Cardiac fibroblast (primary cell): Measurements from ENCODE around the gene ATG2A.

ENCODE experiments used
- DNase-seq, 2 donors: peaks; one replicate each; pipeline versions ENCODE4 v3.0.0 to v3.0.0-alpha.2; 2010; ENCODE audit warnings: low read depth in 2 of 2
- H3K4me3 ChIP-seq, 2 donors: replicated peaks in 1 of 2; 1 replicate in 1 of 2; 2 replicates in 1 of 2; pipeline ENCODE4 v1.5.1; 2011; ENCODE audit warnings: low read depth in 2 of 2, low read length in 2 of 2, mild to moderate bottlenecking in 2 of 2, moderate library complexity in 1 of 2
- TF ChIP-seq, protein P1 (sequence below): IDR thresholded peaks from one replicate; pipeline ENCODE4 v1.5.1; 2011; ENCODE audit warnings: low read depth, mild to moderate bottlenecking, low read length, inconsistent platforms

ATG2A gene

DNA sequence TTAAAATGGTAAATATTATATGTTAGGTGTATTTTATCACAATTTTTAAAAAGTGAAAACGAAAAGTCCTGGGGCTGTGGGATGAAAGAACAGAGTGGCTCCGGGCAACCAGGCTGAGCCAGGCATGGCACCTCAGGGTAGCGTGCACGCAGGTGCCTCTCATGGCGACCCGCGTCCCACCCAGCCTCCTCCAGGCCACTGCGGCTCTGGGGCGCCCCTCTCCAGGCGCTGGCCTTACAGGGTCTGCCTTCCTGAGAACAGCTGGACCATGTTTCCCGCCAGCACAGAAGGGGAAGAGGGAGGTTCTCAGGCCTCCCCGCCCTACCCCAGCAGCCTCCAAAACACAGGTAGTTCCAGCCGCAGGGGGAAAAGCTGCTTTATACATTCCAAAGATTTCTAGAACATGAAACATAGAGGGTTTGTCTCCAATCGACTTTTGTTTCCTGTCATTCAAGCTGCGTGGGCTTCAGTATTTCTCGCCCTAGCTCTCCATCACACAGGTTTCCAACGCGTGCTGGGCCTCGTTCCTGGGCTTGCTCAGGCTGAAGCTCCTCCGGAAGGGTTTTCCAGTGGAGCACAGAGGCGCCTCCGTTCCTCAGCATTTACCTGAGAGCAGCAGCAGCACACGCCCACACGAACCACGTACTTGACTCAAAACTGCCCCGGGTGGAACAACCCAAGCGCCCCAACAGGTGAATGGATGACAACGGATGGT is 49.1 kb downstream of the ATG2A start:
- TF ChIP-seq, protein P1, sequence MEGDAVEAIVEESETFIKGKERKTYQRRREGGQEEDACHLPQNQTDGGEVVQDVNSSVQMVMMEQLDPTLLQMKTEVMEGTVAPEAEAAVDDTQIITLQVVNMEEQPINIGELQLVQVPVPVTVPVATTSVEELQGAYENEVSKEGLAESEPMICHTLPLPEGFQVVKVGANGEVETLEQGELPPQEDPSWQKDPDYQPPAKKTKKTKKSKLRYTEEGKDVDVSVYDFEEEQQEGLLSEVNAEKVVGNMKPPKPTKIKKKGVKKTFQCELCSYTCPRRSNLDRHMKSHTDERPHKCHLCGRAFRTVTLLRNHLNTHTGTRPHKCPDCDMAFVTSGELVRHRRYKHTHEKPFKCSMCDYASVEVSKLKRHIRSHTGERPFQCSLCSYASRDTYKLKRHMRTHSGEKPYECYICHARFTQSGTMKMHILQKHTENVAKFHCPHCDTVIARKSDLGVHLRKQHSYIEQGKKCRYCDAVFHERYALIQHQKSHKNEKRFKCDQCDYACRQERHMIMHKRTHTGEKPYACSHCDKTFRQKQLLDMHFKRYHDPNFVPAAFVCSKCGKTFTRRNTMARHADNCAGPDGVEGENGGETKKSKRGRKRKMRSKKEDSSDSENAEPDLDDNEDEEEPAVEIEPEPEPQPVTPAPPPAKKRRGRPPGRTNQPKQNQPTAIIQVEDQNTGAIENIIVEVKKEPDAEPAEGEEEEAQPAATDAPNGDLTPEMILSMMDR: no peak
- H3K4me3 ChIP-seq: no peak overlapping the region
- peak in 1 of 2 donors; percentile 42 for DNase-seq

DNA sequence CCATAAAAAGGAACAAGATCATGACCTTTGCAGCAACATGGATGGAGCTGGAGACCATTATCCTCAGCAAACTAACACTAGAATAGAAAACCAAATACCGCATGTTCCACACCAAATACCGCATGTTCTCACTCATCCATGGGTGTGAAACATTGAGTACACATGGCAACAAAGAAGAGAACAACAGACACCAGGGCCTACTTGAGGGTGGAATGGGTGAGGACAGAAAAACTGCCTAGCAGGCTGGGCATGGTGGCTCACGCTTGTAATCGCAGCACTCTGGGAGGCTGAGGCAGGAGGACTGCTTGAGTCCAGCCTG is 50.9 kb downstream of the ATG2A start:
- H3K4me3 ChIP-seq: no peak overlapping the region
- DNase-seq: no peak
- TF ChIP-seq, protein P1: no peak

DNA sequence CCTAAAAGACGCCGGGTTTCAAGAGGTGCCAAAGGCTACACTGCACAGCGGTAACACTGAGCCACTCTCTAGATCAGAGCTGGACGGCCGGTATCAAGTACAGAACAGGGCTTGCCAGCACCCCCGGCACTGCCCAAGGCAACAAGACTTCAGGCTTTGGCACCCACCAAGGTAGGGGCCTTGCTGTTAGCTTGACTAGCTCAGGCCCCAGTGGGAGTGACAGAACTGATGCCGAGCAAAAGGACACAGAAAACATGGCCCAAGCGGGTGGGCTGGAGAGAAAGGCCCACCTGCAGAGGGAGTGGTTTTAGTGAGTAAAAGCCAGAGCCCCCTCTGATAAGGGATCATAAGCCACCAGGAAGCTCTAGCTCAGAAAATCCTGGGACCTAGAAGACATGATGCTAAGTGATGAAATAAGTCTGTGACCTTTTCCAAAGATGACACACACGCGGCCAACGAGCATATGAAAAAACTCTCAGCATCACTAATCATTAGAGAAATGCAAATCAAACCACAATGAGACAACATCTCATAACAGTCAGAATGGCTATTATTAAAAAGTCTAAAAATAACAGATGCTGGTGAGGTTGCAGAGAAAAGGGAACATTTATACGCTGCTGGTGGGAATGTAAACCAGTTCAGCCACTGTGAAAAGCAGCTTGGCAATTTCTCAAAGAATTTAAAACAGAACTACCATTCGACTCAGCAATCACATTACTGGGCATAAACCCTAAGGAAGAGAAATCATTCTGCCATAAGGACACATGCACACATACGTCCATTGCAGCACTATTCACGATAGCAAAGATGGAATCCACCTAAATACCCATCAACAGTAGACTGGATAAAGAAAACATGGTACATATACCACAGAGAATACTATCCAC is 51.5 kb downstream of the ATG2A start:
- peak; percentile 54 to 96 for DNase-seq
- TF ChIP-seq, protein P1: no peak
- no peak overlapping the region for H3K4me3 ChIP-seq

DNA sequence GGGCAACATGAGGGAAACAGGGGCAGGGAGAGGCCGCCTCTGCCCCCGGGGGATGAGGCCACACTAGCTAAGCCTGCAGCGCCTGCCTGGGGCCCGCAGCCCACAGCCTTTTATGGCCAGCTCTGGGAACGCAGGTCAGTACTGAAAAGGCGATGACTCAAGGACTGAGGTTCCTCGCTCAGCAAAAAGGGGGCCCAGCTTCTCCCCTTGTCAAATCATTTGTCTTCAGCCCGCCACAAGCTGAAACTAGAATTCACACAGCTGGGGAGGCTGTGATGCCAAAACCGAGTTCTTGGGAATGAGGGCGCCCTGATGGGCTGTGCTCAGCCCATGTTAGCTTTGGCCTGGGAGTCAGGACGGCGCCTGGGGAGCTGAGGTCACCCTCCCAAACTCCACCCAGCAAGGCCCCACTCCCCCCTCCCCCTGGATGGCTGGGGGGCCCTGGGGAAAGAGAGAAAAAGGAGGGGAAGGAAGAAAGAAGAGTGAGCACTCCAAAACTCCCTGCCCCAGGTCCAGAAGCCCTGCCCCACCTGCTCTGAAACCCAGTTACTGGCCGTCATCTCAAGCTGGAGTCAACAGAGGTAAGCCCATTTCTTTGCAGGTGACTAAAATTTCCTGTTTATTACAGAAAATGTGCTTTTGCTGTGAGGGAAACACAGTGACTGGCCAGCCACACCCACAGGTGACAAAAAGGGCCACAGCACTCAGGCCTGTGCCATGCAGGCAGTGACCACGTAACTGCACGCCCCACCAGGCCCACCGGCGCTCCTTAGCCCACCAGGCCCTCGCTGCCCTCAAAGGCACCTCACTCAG is 52.3 kb downstream of the ATG2A start:
- no peak overlapping the region for H3K4me3 ChIP-seq
- DNase-seq: peak; percentile 90 to 94
- TF ChIP-seq, protein P1: no peak

DNA sequence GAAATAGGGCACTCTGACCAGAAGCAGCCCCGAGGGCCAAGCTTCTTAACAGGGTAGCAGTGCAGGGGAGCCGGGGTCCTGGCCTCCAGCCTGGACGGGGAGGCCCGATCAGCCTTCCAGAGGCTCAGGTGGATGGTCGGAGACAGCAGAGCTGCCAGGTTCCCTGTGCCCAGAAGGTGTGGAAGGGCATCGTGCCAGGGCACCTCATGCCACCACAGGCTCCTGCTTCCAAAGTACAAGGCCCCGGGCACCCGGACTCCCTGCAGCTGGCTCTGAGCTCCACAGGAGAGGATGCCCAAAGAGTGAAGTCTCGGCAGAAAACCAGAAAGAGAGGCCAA is 52.9 kb downstream of the ATG2A start:
- TF ChIP-seq, protein P1: no peak
- no peak overlapping the region for H3K4me3 ChIP-seq
- no peak for DNase-seq

DNA sequence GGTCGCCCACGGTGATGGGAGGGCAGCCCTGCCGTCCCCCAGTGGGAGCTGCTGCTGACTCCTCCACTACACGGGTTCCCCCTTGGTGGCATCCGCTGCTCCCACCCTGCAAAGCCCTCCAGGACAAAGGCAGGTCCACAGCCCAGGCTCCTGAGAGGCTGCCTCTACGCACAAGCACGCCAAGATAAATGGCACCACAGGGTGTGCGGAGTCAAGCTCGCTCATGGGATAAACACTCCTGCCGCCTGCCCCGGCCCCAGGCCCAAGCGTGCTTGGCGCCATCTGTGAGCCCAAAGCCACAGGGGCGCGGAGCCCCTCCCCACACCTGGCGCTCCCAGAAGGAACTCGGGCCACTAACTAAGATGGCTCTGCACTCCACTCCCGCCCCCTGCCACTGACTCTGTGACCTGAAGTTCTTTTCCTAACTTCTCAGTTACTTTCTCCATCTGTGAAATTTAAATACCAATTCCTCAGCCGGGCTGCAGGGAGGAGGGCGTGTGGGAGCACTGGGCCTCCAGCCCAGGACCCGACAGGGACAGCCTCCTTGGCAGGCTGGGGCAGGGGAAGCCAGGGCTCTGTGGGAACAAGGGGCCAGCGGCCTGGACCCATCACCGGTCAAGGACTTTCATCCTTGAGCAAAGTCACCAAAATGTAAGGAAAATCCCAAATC is 53.5 kb downstream of the ATG2A start:
- peak in 1 of 2 donors; percentile 51 for DNase-seq
- no peak overlapping the region for H3K4me3 ChIP-seq
- TF ChIP-seq, protein P1: no peak
